GM12865 (cell line): ENCODE measurements around the gene SPRYD3.
A peak's percentile ranks its signal among the peaks of the same experiment; 100 is the strongest.

Source experiments
- DNase-seq: peaks from one replicate; pipeline ENCODE4 v3.0.0; 2010; ENCODE audit warnings: low read depth
- H3K4me3 ChIP-seq: 2 replicates; pipeline ENCODE4 v1.5.1; 2011; ENCODE audit warnings: mild to moderate bottlenecking, low read depth, low read length, control low read depth
- TF ChIP-seq, protein P1 (sequence below): IDR thresholded peaks from 2 replicates; pipeline ENCODE4 v1.5.1; 2011; ENCODE audit warnings: low read length, control low read depth, low read depth, inconsistent platforms; ENCODE audit not compliant: insufficient read depth; ENCODE audit errors: missing control alignments

The SPRYD3 gene

DNA sequence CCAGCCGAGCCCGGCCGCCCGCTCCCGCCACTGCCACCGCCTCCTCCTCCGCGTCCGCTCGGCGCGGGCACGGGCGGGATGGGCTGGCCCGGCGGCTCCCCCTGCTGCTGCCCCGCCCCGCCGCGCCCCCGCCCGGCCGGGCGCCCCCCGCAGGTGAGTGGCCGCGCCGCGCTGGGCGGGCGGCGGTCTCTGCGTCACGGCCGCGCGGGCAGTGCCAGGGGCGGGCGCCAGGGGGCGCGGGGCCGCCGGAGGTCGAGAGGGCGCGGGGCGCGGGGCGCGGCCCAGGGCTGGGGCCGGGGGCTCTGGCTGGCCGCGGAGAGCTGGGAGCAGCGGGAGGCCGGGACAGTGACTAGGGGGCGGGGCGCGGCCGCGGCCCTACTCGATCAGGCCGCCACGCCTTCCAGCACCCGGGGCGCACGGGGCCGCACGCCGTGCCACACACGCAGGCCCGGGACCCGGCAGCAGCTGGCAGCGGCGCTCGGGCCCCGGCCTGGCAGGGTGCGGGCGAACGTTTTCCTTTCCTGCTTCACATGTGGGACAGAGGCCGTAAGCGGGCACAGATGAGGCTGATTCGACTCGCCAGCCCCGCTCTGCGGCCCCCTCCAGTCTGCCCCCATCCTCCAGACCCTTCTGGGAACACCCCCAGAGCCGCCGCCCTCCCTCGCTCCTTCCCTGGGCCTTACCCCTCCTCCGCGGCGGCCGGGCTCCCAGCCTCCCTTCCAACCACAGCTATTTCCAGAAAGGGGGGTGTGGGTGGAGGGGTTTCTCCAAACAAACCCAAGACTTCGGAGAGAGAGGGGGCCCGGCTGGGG, 31.8 kb downstream of the SPRYD3 start:
- peak overlapping the region; percentile 70; the same call in 1 of the 2 replicates for H3K4me3 ChIP-seq
- peak; percentile 51 for DNase-seq
- TF ChIP-seq, protein P1, sequence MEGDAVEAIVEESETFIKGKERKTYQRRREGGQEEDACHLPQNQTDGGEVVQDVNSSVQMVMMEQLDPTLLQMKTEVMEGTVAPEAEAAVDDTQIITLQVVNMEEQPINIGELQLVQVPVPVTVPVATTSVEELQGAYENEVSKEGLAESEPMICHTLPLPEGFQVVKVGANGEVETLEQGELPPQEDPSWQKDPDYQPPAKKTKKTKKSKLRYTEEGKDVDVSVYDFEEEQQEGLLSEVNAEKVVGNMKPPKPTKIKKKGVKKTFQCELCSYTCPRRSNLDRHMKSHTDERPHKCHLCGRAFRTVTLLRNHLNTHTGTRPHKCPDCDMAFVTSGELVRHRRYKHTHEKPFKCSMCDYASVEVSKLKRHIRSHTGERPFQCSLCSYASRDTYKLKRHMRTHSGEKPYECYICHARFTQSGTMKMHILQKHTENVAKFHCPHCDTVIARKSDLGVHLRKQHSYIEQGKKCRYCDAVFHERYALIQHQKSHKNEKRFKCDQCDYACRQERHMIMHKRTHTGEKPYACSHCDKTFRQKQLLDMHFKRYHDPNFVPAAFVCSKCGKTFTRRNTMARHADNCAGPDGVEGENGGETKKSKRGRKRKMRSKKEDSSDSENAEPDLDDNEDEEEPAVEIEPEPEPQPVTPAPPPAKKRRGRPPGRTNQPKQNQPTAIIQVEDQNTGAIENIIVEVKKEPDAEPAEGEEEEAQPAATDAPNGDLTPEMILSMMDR, result peak; percentile 41

DNA sequence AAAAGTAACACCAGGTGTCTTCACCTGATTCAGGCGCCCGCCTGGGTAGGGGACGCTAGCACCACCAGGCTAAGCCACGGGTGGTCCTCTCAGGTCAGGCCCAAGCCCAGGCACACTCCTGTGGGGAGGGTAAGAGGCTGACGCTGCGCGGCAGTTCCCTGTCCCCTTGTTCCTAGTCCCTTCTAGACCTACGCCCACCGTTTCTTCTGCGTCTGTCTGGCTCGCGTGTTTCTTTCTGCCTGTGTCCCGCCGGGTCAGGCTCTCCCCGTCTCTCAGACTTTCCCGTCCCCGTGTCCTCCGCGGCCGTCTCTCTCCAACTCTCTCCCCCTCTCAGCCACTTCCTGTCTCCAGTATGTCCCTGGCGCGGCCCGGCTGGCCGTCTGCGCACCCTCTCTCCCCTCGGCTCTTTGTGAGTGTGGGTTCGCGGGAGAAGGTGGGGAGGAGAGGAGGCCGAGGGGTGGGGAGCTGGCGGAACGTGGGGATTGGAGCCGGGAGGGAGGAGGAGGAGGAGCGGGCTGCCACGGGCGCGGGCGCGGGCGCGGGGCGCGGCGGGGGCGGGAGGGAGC, 32.5 kb downstream of the SPRYD3 start:
- H3K4me3 ChIP-seq, result peak overlapping the region; percentile 70

DNA sequence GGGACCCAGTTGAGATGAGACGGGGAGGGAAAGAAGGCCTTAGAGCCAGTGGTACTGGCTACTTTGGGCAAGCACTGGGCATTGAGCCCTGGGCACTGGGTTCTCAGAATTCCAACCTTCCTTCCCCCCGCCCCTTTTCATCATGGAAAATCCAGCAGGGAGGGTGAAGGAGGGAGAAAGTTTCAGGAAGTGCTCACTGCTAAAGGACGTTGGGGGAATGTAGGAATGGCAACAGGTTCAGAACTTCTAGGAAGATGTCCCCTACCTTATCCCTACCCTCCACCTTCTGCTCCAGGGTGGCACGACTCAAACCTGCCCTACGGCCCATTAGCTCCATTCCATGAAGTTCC, 33.5 kb downstream of the SPRYD3 start:
- TF ChIP-seq, protein P1, result no peak
- no peak overlapping the region for H3K4me3 ChIP-seq
- DNase-seq, result no peak

More for the DNA sequence above, 32.5 kb downstream of the SPRYD3 start:
- peak; percentile 50 for DNase-seq
- TF ChIP-seq, protein P1, result no peak

DNA sequence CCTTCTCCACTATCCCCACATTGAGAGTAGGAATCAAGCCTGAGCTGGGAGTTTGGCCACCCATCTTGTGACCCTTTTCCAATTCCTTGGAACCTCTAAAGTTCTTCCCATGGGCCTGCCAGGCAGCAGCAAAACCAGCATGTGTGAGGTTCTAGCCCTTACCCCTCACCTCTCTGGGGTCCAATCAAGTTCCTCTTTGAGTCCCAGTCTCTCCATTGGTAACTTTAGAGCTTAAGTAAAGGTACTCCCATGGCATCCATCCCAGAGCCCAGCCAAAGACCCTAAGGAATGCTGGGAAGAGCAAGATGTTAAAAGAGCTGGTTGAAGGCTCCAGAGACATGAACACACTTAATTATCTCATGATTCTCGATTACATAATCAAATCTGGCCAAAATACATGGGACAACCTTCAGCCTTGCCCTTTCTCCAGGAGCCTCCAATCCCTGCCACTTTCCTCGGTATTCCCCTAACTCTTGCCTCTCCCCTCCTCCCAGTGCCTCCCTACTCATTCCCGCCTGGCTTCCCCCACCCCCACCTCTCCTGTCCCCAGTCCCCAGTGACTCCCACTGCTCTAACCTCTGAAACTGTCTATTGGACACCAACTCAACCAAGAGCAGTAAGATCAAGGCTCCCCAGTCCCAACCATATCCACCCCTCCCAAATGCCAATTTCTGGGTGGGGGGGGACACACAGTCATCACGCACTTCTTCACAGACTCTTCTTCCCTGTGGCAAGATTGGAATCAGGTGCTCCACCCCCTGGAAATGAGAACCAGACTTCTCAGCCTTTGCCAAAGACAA, 34.1 kb downstream of the SPRYD3 start:
- no peak overlapping the region for H3K4me3 ChIP-seq
- TF ChIP-seq, protein P1, result no peak
- no peak for DNase-seq

DNA sequence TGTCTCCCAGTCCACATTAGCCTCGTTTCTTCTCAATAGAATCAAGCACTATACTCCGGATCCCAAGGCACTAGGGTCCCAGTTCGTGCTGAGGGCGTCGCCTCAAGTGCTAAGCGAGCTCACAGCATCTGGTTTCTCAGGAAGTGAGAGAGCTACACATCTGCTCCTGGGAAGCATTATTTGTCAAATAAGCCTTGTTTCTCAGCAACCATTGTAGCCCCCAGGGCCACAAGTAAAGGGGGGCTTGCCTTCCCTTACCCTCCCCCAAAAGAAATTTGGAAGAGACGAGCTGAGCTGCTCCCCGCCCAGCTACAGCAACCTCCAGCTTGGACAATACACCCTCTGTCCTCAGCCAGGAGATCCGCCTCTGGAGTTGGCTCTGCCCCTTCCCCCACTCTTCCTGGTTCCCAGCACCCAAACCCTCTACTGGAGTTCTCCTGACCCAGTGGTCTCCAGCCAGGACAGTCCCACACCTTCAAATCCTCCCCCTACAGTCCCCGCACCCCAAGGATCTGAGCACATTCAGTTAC, 35.1 kb downstream of the SPRYD3 start:
- H3K4me3 ChIP-seq, result no peak overlapping the region
- DNase-seq, result no peak
- TF ChIP-seq, protein P1, result no peak

DNA sequence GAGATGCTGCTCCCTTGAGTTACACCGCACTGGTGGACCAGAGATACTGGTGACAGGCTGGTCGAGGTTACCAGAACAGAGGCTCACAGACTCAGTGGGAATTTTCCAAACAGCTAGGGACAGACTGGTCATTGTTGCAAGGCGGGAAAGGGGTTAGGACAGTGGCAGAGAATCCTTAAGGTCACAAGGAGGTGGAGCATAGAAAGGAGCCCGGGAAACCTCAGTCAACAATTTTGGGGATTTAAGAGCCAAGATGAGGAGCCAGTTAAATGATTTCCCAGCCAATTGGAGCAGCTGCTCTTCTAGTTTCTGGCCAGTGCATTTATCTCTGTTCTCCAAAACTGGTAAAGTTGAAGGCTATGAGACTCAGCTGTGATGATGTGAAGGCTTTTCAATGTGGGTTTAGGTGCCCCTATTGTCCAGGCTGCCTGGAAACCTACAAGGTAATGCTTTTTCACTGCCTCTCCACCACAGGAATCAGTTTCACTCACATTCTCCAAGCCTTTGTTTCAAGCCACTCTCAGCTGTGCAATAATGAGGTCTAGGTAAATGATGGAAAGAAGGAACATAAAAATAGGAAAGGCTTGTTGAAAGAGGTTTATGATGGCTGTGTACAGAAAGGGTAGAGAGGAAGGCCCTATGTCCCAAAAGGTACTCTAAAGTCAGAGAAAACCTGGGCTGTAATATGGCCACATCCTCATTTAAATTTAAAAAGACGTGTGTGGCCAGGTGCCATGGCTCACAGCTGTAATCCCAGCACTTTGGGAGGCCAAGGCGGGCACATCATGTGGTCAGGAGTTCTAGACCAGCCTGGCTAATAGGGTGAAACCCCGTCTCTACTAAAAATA, 36.4 kb downstream of the SPRYD3 start:
- DNase-seq, result no peak
- no peak overlapping the region for H3K4me3 ChIP-seq
- TF ChIP-seq, protein P1, result no peak
